Endothelial cell (in vitro differentiated cells): Measurements from ENCODE around the gene KAZALD1. TPM values are rescaled to one million over a fixed set of nuclear protein-coding genes. Genes with fewer than 3 reads are reported as not detected.

Source experiments
- DNase-seq: peaks from one replicate; pipeline ENCODE4 v3.0.0; 2021; ENCODE audit warnings: low spot score
- H3K27ac Mint-ChIP-seq: one replicate; pipeline ENCODE4 v1.8.0; 2021; ENCODE audit warnings: mixed read lengths, inconsistent platforms; ENCODE audit not compliant: unreplicated experiment
- H3K27me3 Mint-ChIP-seq: one replicate; pipeline ENCODE4 v1.8.0; 2021; ENCODE audit warnings: mild to moderate bottlenecking, moderate library complexity, mixed read lengths, inconsistent platforms; ENCODE audit not compliant: unreplicated experiment
- H3K36me3 Mint-ChIP-seq: one replicate; pipeline ENCODE4 v1.8.0; 2021; ENCODE audit warnings: mild to moderate bottlenecking, low read depth, mixed read lengths, inconsistent platforms; ENCODE audit not compliant: unreplicated experiment
- H3K4me1 Mint-ChIP-seq: one replicate; pipeline ENCODE4 v1.8.0; 2021; ENCODE audit warnings: mild to moderate bottlenecking, mixed read lengths, inconsistent platforms; ENCODE audit not compliant: unreplicated experiment
- H3K4me3 Mint-ChIP-seq: one replicate; pipeline ENCODE4 v1.8.0; 2021; ENCODE audit warnings: mild to moderate bottlenecking, mixed read lengths, inconsistent platforms; ENCODE audit not compliant: unreplicated experiment
- H3K9me3 Mint-ChIP-seq: one replicate; pipeline ENCODE4 v1.8.0; 2021; ENCODE audit warnings: mixed read lengths, inconsistent platforms; ENCODE audit not compliant: unreplicated experiment
- total RNA-seq: library from RNA; stranded (reverse); fragmentation: NEBNext Ultra II Directional; extraction: Animal tissue kit (Norgen Biotek cat#: 25700); gene quantifications from one replicate; pipeline ENCODE4 v1.2.1, GENCODE V29; 2021; ENCODE audit not compliant: unreplicated experiment
- TF ChIP-seq, protein P1 (sequence below): fragments of 200-600 bp; sonication (generic); IDR thresholded peaks from one replicate; pipeline ENCODE4 v1.5.0; 2021; ENCODE audit warnings: antibody characterized with exemption; ENCODE audit not compliant: unreplicated experiment

KAZALD1 gene
- total RNA-seq, 1 donor from 2014 or later, result 10.6 TPM

DNA sequence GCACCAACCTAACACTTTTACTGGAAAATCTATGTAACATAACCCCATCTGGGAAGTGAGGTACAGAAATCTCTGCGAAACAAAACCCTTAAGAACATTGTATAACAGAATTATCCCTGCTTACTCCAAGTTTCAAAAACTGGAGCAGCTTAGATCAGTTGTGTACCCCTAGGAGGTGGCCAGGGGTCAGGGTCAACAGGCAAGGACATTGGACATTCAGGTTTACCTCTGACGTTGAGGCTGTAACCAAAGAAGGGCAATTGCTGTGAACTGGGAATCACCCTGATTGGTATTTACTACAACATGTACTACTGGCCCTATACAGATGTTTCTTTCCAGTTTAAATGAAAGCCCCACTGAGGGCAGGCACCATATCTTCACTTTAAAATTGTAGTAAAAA lies 17.7 kb upstream of the KAZALD1 start:
- Mint-ChIP-seq H3K4me1 (peaks cover 28% of the 10 kb centered on the region), H3K27me3 (peaks cover 18% of the 10 kb centered on the region), H3K36me3 (no peaks in the 10 kb centered on the region)

DNA sequence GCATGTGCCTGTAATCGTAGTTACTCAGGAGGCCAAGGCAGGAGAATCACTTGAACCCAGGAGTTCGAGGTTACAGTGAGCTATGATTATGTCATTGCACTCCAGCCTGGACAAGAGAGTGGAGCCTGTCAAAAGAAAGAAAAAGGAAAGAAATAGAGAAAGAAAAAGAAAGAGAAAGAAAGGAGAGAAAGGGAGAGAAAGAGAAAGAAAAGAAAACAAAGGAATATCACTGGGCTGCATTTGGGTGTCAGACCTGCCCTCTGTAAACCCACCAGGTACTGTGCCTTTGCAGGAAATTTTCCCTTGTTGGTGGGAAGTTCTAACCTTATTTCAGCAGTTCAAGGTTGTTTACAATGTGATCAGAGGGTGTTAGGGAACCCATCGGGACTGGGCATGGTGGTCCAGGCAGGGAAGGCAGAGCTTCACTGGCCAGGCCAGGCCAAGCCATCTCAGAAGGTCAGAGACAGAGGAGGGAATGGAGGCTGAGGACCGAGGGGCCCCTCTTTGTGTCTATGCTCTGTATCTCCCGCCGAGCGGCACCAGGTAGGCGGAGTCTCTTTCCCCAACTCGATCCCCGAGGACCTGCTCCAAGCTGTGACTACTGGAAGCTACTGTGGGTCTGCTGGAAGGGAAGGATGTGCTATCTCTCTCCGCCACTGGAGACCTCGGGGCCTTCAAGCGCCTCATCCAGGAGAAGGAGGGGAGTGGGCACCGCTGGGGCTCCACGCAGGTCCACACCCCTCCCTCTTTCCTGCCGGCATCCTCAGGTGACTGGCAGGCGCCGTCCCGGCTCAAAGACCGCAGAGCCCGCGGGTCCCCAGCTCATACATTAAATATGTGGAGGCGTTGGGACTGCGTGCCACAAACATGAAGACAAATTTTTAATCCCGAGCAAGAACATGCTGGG lies 15.2 kb upstream of the KAZALD1 start:
- H3K4me1 Mint-ChIP-seq, result peaks cover 32% of the 10 kb centered on the region
- no peaks in the 10 kb centered on the region for H3K9me3 Mint-ChIP-seq
- no peak overlapping the region for H3K4me3 Mint-ChIP-seq
- H3K36me3 Mint-ChIP-seq, result no peaks in the 10 kb centered on the region
- TF ChIP-seq, protein P1, sequence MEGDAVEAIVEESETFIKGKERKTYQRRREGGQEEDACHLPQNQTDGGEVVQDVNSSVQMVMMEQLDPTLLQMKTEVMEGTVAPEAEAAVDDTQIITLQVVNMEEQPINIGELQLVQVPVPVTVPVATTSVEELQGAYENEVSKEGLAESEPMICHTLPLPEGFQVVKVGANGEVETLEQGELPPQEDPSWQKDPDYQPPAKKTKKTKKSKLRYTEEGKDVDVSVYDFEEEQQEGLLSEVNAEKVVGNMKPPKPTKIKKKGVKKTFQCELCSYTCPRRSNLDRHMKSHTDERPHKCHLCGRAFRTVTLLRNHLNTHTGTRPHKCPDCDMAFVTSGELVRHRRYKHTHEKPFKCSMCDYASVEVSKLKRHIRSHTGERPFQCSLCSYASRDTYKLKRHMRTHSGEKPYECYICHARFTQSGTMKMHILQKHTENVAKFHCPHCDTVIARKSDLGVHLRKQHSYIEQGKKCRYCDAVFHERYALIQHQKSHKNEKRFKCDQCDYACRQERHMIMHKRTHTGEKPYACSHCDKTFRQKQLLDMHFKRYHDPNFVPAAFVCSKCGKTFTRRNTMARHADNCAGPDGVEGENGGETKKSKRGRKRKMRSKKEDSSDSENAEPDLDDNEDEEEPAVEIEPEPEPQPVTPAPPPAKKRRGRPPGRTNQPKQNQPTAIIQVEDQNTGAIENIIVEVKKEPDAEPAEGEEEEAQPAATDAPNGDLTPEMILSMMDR, result no peak
- peaks cover 29% of the 10 kb centered on the region for H3K27me3 Mint-ChIP-seq
- DNase-seq, result no peak
- H3K27ac Mint-ChIP-seq, result no peak overlapping the region

More for the DNA sequence above, 17.7 kb upstream of the KAZALD1 start:
- TF ChIP-seq, protein P1, result no peak
- Mint-ChIP-seq H3K27ac (no peak overlapping the region), H3K9me3 (no peaks in the 10 kb centered on the region), H3K4me3 (no peak overlapping the region)
- no peak for DNase-seq

DNA sequence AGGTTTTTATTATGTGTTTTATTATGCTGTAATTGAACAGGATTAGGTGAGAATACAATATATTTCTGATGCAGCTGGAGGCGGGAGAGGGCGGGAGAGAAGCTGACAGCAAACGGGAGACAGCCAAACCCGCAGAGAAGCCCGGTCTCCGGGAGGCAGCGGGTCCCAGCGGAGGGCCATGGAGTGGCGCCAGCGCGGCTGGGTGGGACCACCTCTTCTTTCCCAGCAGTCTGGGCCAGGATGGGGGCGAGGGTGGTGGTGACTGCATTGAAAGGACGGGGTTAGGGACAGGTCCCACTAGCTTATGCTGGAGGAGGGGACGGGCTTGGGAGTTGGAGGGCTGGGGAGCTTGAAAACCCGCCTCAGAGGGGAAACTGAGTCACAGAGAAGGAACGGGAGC lies 14.5 kb upstream of the KAZALD1 start:
- no peak for DNase-seq
- Mint-ChIP-seq H3K36me3 (no peaks in the 10 kb centered on the region), H3K9me3 (no peaks in the 10 kb centered on the region), H3K4me1 (peaks cover 28% of the 10 kb centered on the region), H3K4me3 (no peak overlapping the region), H3K27ac (no peak overlapping the region), H3K27me3 (peaks cover 29% of the 10 kb centered on the region)
- TF ChIP-seq, protein P1, result no peak

DNA sequence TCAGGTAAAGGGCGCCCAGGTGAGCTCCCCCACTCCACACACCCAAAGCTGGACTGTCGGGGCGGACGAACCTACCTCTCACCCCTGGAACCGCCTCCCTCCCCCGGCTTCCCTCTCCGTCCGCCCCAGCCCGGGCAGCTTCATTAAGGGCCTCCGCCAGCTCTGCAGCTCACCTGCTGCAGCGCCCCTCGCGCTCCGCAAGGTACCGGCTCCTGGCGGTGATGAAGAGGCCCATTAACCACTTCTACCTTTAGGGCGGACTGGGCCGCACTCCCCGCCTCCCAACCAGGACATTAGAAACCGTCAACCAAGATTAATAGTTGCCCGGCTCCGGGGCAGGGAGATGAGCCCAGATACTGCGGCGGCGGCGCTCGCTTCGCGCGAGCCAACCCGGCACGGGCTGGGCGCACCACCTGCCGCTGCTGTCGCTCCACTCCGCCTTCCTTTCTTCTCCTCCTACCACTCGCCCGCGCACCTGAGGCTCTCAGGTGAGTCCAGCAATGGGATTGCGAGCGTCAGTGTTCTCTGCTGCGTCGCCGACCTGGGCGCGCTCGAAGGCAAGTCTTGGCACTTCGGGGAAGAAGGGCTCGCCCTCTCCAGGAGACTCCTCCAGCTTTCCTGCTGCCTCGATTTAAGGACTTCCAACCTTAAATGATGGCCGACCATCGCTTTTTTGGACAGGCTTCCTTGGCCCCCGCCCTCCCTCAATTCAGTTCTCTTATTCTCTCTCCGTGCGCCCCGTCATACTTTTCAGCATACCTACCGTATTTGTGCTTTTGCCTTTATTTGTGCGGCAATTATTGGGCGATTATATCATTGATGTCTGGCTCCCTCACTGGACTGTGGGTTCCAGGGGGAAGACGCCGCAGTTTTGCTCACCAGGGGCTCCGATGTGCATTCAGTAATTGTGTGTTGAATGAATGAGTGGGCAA lies 13.6 kb upstream of the KAZALD1 start:
- Mint-ChIP-seq H3K4me1 (peaks cover 22% of the 10 kb centered on the region), H3K9me3 (no peaks in the 10 kb centered on the region), H3K36me3 (no peaks in the 10 kb centered on the region), H3K27me3 (peaks cover 29% of the 10 kb centered on the region), H3K27ac (no peak overlapping the region), H3K4me3 (no peak overlapping the region)
- no peak for DNase-seq
- TF ChIP-seq, protein P1, result no peak
